COLO668 (cell line): ENCODE results near the gene OR2J1.
A peak's percentile ranks its signal among the peaks of the same experiment; 100 is the strongest.
"Not testable (repeated sequence)": the region's sequence is repeated elsewhere in the genome, so short reads cannot be mapped to it uniquely, and the experiment has no call there.

ENCODE experiments used
- DNase-seq: peaks from one replicate; lab custom pipeline; 2025; ENCODE audit not compliant: unreplicated experiment; lab: John Stamatoyannopoulos, UW

Gene OR2J1

DNA sequence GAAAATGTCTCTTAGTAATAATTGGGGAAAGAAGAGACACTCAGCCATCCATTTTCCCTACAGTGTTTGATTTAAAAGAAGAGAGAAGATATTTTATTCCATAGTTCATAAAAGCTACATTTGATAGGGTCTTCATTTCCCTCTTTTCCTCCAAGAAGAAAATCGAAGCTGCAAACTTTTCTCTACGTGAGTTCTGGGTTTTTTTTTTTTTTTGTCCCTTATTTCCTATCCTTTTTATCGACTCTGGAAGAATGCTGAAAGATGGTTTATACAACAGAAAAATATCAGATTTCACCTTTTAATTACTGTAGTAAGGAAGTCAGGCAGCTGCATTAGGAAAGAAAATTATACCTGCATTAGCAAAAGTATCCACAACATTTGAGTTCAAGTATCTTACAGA, at the start of gene OR2J1:
TSS of gene OR2J1 (plus strand) at position 301 of the 400 bp plus-strand sequence. CDS start 1,453 bp downstream, outside the sequence.
- DNase-seq, result no peak

DNA sequence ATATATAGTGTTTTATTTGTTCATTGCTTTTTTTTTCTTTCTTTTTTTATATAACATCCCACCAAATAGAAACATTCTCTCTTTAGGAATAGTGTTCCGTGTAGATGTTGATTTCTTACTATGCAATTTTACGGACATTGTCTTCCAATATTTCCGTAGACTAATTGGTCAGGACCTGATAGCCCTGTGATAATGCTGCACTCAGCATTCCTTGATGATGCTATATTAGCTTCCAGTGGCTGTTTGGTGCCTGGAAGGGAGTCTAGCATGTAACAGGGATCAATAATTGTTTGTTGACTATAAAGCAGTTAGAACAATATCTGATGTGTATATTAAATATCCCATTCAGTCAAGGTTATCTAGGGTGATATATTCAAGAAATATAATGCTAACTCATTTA, 47.6 kb upstream of the OR2J1 start:
- DNase-seq, result no peak

DNA sequence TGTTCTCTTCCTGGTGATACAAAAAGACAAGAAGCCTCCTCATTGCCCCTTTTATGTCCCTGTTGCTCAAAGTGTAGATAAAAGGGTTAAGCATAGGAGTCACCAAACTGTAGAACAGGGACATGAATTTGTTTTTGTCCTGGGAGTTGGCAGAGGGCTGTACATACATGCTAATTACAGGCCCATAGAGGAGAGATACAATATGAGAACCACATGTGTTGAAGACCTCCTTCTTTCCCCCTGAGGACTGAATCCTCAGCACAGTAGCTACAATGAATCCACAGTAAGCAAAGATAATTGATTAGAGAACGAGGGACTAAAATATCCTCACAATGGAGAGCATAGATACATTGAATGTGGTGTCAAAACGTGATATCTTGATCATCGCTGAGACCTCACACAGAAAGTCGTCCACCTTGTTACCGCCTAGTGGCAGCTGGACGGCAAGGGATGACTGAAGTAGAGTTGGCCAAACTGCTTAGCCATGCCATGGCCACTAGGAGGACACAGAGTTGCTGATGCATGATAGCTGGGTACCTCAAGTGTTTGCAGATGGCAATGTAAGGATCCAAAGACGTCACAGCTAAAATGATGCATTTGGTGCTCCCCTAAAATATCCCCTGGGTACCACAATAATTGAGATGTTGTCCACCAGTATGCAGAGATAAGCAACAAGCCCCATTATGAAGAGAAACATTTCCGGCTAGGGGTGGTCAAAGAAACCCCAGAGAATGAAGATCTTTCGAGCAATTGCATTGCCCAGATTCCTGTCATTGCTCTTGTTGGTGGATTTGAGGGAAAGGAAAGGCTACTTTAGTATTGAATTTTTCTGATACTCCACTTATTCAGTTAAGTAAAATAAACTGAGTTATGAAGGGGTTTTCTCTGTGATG, 27.2 kb upstream of the OR2J1 start:
- DNase-seq, result peak; percentile 2

DNA sequence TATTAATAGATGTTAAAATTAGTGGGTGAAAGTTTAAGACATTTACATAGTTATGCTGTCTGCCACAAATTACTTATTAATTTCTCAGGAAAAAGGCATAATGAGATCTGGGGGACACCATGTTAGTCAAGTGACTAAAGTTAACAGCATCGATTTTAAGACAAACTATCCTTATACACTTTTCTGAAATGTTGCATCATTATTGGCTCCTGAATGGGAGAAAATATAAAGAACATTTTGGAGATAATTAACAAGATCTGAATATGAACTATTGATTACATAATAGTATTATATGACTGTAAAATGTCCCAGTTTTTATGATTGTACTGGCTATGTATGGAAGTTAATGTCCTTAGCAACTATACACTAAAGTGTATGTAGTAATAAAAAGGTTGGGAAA, 20.1 kb upstream of the OR2J1 start:
- no peak for DNase-seq

DNA sequence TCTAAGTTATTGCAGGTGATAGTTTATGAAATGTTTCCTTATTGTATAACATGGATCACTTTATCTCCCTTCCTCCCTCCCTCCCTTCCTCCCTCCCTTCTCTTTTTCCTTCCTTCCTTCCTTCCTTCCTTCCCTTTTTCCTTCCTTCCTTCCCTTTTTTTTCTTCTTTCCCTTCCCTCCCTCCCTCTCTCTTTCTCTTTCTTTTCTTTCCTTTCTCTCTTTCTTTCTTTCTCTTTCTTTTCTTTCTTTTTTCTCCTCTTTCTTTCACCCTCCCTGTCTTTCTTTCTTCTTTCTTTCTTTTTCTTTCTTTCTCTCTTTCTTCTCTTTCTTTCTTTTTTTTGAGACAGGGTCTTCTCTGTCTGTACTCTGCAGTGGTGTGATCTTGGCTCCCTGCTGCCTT, 18.0 kb upstream of the OR2J1 start:
- no peak for DNase-seq

DNA sequence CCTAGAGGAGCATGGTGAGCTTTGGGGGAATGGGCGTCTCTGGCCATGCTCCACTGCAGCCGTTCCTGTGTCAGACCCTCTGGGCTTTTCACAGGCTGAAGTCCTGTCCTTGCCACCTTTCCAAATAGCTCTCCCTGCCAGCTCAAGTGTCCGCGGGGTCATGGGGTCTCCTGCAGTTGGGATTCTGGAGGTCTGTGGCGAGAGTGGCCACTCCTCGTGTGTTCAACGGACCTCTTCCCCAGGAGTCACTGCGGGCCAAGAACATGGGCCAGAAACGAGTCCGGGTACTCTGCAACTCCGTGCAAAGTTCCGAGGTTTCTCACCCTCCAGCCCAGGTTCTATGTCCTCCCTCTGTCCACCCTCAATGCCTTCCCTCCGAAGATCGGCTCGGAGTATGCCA, 16.8 kb upstream of the OR2J1 start:
- no peak for DNase-seq

DNA sequence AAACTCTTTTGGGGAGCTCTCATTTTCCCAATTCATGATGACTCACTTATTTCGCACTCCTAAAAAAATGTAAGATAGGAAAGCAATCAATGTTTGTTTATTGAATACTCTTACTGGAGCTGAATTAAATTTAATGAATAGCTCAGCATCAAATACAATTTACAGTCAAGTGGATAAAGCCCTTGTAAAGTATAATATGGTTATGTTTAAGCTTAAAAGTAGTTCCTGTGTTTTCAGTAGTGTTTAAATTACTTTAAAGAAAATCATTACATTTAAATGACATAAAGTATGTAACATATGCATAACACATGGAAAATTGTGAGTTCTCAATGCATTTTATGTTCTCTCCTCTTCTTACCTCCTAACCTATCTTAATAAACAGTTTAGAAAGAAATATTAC, 12.1 kb upstream of the OR2J1 start, which contains the start of gene OR2B3:
TSS of gene OR2B3 (minus strand) at position 101 of the 400 bp plus-strand sequence. CDS start at position 36, 65 bp downstream.
- DNase-seq, result no peak

DNA sequence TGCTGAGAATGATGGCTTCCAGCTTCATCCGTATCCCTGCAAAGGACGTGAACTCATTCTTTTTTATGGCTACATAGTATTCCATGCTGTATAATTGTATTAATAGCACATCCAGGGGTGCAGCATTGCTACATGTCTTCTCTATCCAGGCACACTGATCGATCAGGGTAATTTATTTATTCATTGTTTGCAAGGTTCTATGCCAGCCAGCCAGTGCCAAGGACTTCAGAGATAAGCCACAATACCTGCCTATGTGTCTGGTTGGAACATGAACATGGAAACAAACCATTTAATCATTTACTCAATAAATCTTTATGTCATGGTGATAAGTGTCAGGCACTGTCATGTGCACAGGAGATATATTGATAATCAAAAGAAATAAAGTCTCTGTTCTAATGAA, 6.3 kb upstream of the OR2J1 start:
- no peak for DNase-seq

DNA sequence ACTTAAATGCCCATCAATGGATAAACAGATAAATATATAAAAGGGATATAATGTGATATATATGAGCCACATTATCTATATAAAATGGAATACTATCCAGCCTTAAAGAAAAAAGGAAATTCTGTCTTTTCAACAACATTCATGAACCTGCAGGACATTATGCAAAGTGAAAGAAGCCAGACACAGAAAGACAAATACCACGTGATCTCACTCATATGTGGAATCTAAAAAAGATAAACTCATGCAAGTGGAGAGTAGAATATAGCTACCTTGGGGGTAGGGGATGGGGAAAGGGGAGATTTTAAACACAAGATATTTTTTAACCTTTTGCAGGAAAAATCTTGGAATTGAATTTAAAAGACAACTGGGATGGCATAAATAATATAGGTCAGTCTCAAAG, 1.5 kb upstream of the OR2J1 start:
- no peak for DNase-seq

DNA sequence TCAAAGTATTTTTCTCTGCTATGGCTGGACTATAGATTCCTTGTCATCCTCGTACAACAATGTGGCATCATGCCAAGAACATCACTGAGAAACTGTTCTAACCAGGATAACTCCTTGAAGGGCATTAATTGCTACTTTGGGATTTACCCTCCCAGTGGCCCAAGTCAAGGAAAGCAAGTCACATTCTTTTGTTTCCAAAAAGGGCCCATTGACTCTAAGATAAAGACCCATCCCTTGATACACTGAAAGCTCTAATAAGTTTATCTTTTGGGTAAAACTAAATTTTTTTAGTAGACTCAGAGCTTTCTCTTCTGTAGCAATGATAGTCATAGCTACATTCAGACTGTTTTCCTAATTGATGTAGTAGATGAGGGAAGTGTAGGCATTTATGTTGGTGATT, 8.5 kb downstream of the OR2J1 start, which contains the start of gene OR2J3:
TSS of gene OR2J3 (plus strand) at position 301 of the 400 bp plus-strand sequence. CDS start 3,833 bp downstream, outside the sequence.
- DNase-seq, result no peak

DNA sequence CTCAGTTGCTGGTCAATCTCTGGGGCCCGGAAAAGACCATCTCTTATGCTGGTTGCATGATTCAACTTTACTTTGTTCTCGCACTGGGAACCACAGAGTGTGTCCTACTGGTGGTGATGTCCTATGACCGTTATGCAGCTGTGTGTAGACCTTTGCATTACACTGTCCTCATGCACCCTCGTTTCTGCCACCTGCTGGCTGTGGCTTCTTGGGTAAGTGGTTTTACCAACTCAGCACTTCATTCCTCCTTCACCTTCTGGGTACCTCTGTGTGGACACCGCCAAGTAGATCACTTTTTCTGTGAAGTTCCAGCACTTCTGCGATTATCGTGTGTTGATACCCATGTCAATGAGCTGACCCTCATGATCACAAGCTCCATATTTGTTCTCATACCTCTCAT, 12.8 kb downstream of the OR2J1 start:
- no peak for DNase-seq

DNA sequence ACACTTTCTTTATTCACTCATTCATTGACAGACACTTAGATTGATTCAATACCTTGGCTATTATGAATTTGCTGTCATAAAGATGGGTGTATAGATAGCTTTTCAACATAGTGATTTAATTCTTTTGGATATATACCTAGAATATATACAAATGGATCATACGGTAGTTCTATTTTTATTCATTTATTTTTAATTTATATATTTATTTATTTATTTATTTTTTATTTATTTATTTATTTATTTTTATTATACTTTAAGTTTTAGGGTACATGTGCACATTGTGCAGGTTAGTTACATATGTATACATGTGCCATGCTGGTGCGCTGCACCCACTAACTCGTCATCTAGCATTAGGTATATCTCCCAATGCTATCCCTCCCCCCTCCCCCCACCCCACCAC, 15.7 kb downstream of the OR2J1 start:
- not testable (repeated sequence) for DNase-seq

DNA sequence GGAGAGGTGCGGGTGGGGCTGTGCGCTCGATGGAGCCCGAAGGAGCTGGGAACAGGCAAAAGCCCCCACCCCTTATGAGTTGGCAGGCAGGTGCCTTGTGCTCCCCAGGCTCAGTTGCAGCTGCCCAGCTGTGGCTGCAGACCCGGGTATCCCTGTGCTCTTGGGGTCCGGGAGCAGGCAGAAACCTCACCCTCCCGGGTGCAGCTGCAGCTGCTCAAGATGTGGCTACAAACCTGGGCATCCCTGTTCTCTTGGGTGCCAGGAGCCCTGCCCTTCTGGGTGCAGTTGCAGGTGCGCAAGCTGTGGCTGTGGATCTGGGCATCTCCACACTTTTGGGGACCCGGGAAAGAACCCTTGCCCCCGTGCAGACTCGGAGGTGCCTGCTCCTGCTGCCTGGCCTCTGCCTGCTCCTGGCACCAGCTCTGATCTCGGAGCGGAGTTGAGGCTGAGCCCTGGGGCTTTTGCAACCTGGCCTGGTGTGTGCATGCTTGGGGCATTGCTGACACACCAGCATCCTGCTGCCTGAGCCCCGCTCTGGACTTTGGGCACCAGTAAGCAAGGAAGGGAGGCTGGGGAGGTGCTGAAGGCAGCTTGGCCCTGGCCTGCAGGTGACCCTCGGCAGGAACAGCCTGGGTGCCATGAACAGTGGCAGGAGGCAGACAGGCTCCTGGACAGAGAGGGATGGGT, 30.2 kb downstream of the OR2J1 start:
- no peak for DNase-seq

DNA sequence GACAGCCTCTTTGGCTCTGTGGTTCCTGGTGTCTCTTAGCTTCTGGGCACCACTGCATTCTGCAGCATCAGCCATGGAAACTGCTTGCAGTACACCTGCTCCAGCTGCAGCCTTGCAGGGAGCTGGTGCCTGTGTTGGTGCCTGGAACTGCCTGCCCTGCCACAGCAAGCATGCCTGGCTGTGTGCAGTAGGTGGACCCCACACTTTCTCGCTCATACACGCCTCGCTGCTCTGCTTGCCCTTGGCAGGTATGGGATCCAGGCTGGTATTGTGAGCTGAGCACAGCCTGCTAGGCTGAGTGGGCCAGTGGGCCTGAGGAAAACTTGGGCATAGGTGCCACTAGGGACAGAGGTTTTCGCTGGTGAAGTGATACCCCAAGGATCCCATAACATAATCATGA, 31.4 kb downstream of the OR2J1 start:
- no peak for DNase-seq

DNA sequence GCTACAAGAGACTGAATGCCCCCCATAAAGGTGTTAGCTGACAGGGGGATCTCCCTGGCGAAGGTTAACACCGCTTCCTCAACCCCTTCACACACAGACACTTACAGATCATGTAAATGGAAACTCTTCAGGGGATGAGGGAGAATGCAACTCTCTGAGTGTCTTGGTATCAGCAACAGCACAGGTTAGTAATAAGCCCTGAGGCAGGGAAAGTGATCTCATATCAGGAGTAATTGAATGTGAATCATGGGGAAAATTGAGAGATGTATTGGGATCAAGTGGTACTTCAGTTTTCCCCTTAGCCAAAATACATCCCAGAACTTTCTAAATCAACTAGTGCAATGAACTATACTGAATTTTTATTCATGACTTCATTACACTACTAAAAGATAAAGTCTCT, 32.4 kb downstream of the OR2J1 start:
- no peak for DNase-seq

DNA sequence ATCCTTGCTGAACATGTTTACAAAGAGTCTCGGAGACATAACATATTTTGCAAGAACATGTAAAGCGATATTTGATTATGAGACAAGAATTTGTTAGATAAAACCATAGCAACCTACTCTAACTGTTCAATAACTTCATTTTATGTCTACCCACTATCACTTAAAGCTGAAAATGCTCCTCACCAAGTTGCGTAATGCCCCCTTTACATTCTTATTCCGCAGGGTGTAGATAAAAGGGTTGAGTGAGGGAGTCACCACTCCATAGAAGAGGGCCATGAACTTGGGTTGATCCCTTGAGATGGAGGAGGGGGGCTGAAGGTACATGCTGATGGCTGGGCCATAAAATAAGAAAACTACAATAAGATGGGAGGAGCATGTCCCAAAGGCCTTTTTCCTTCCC, 38.4 kb downstream of the OR2J1 start:
- DNase-seq, result no peak

DNA sequence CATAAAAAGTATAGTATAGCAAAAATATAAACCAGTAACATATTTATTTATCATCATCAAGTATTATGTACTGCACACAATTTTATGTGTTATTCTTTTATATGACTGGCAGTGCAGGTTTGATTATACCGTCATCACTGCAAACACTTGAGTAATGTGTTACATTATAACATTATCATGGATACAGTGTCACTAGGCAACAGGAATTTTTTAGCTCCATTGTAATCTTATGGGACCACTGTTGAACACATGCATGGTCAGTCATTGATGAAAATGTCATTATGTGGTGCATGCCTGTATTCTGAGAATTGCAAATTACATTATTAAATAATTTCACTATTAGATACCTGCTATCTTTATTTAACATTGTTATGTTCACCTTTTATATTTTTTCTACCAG, 42.3 kb downstream of the OR2J1 start:
- no peak for DNase-seq

DNA sequence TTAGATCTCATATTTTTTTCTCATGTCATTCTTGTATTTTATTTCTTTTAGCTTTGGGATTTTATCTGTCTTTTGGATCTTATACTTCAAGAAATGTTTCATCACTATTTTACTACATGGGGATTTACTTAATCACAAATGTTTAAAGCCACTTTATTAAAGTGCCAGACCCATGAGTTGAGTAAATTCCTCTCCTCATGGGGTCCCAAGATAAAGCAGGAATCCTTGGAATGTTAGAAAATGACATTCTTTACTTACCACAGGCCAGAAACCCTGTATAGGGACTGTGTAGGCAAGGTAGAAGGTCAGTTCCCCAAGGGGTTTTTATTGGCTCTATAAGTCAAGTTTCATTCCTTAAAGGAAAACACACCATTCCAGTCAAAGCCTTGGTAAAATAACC, 43.0 kb downstream of the OR2J1 start:
- DNase-seq, result no peak

DNA sequence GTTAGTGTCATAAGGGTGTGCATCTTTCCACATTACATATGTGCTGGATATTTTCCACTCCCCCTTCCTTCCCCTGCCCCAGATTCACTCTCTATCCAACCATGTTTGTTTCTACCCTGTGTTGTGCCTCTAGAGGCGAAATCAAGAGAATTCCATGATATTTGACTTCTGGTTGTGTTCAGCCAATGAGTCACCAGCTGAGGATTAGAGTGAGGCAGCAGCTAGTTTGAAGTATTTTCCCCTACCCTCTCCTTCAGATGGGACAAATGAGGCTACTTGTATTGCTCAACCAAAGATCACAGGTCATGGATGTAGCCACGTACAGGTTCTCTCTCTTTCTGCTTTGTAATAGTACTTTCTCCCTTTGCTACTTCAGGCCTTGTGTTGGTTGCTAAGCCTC, 46.9 kb downstream of the OR2J1 start:
- no peak for DNase-seq

DNA sequence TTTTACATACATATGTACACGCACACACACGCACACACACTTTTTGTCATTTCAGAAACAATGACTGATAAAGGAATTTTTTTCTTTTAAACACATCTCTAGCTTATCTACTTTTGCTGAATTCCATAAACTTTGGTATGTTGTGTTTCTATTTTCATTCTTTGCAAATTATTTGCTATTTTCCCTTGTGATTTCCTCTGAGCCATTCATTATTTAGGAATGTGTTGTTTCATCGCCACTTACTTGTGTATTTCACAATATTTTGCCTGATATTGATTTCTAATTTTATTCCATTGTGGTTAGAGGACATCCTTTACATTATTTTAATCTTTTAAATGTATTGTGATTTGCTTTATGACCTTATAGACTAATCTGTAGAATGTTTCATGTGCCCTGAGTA, 47.8 kb downstream of the OR2J1 start:
- no peak for DNase-seq

DNA sequence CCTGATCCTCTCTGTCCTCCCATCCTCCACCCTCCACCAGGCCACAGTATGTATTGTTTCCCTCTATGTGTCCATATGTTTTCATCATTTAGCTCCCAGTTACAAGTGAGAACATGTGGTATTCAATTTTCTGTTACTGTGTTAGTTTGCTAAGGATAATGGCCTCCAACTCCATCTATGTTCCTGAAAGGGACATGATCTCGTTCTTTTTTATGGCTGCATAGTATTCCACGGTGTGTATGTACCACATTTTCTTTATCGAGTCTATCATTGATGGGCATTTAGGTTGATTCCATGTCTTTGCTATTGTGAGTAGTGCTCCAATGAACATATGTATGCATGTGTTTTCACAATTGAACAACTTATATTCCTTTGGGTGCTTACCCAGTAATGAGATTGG, 50.2 kb downstream of the OR2J1 start:
- DNase-seq, result not testable (repeated sequence)
